WERI-Rb-1 (cell line): ENCODE data around the gene SEPTIN10.

Source experiments
- DNase-seq: peaks from one replicate; pipeline ENCODE4 v3.0.0-alpha.2; 2020
- H3K27ac ChIP-seq: fragments of 250-450 bp; sonication (Bioruptor Pico); 2 replicates; pipeline ENCODE4 v1.5.1; 2020; ENCODE audit warnings: mild to moderate bottlenecking, moderate library complexity
- H3K27me3 ChIP-seq: fragments of 250-450 bp; sonication (Bioruptor Pico); 2 replicates; pipeline ENCODE4 v1.5.1; 2021; ENCODE audit warnings: mild to moderate bottlenecking, low read depth, moderate library complexity; ENCODE audit not compliant: insufficient read depth, severe bottlenecking
- H3K36me3 ChIP-seq: fragments of 250-450 bp; sonication (Bioruptor Pico); 2 replicates; pipeline ENCODE4 v1.5.1; 2020; ENCODE audit warnings: mild to moderate bottlenecking, moderate library complexity
- H3K4me3 ChIP-seq: 2 replicates; pipeline ENCODE4 v1.5.1; 2011; ENCODE audit warnings: low read depth, mild to moderate bottlenecking, control low read depth, low read length
- H3K9me3 ChIP-seq: fragments of 250-450 bp; sonication (Bioruptor Pico); 2 replicates; pipeline ENCODE4 v1.5.1; 2021; ENCODE audit warnings: mild to moderate bottlenecking, moderate library complexity; ENCODE audit not compliant: severe bottlenecking
- TF ChIP-seq, protein P1 (sequence below): IDR thresholded peaks from 2 replicates; pipeline ENCODE4 v1.5.1; 2011; ENCODE audit warnings: low read depth, mild to moderate bottlenecking, control low read depth, inconsistent platforms, low read length

SEPTIN10 gene

DNA sequence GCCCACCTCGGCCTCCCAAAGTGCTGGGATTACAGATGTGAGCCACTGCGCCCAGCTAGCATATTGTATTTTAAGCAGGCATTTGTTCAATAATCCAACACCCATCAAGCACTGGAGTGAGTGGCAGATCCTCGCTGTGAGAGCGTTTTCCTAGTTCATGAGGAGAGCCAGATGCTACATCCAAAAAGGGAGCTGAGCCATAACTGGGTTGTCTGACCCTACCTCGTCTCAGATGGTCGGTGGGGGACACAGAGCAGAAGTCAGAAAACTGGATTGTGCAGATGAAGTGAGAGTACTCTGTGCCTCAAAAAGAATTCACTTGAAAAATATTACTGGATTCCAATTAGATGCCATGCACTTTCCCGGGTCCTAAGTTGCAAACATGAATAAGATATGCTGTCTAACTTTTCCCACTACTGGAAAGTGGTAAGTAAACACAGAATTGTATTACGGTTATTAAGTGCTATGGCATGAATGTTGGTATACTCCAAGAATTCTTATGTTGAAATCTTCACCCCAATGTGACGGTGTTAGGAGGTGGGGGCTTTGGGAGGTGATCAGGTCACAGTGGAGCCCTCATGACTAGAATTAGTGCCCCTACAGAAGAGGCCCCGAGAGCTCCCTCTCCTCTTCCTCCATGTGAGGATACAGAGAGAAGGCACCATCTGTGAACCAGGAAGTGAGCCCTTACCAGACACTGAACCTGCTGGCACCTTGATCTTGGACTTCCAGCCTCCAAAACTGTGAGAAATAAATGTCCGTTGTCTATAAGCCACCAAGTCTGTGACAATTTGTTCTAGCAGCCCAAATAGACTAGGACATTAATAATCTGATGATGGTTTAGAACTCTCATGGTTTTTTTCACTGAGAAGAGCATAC is 21.9 kb upstream of the SEPTIN10 start:
- Histone ChIP-seq H3K4me3 (no peak overlapping the region), H3K9me3 (no peaks in the 10 kb centered on the region), H3K36me3 (no peaks in the 10 kb centered on the region), H3K27ac (no peak overlapping the region), H3K27me3 (no peaks in the 10 kb centered on the region)
- TF ChIP-seq, protein P1, sequence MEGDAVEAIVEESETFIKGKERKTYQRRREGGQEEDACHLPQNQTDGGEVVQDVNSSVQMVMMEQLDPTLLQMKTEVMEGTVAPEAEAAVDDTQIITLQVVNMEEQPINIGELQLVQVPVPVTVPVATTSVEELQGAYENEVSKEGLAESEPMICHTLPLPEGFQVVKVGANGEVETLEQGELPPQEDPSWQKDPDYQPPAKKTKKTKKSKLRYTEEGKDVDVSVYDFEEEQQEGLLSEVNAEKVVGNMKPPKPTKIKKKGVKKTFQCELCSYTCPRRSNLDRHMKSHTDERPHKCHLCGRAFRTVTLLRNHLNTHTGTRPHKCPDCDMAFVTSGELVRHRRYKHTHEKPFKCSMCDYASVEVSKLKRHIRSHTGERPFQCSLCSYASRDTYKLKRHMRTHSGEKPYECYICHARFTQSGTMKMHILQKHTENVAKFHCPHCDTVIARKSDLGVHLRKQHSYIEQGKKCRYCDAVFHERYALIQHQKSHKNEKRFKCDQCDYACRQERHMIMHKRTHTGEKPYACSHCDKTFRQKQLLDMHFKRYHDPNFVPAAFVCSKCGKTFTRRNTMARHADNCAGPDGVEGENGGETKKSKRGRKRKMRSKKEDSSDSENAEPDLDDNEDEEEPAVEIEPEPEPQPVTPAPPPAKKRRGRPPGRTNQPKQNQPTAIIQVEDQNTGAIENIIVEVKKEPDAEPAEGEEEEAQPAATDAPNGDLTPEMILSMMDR = no peak
- DNase-seq = no peak

DNA sequence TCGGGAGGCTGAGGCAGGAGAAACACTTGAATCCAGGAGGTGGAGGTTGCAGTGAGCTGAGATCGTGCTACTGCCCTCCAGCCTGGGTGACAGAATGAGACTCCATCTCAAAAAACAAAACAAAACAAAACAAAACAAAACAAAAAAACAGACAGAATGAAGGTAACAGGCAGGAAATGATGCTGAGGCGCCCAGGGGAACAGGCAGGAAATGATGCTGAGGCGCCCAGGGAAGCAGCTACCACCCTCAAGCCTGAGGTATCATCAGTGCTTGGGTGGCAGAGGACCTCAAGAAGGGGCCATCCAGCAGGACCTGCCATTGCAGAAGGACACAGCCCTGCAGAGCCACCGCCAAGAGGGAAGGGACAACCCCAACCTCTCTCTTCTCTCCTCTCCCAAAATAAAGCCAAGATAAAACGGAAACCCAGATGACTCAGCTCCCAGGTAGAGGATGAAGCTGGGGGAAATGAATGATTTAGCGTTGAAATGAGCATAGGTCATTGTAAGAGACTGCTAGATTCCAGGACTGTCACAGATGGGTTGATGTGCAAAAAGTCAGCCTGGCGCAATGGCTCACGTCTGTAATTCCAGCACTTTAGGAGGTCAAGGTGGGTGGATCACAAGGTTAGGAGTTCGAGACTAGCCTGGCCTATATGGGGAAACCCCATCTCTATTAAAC is 19.7 kb upstream of the SEPTIN10 start:
- H3K9me3 ChIP-seq = no peaks in the 10 kb centered on the region
- no peak overlapping the region for H3K4me3 ChIP-seq
- TF ChIP-seq, protein P1 = no peak
- no peaks in the 10 kb centered on the region for H3K27me3 ChIP-seq
- no peak for DNase-seq
- H3K27ac ChIP-seq = no peak overlapping the region
- no peaks in the 10 kb centered on the region for H3K36me3 ChIP-seq

DNA sequence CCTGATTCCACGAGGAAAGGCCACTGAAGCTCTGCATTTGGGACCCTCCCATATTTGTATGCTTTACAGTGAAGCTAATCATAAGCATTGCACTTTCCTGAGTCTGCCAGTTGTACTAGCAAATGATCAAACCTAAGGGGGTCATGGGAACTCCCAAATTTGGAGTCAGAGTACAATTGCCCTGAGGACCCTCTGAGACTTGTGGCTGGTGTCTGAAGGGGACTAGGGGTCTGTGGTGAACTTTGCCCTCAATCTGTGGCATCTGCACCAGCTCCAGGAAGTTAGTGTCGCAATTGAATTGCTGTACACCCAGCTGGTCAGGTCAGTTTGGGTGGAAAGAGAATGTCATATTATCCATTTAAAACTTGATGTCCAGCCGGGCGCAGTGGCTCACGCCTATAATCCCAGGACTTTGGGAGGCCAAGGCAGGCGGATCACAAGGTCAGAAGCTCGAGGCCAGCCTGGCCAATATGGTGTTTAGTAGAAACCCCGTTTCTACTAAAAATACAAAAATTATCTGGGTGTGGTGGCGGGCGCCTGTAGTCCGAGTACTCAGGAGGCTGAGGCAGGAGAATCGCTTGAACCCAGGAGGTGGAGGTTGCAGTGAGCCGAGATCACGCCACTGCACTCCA is 18.5 kb upstream of the SEPTIN10 start:
- no peaks in the 10 kb centered on the region for H3K9me3 ChIP-seq
- TF ChIP-seq, protein P1 = no peak
- no peak for DNase-seq
- no peak overlapping the region for H3K4me3 ChIP-seq
- H3K27ac ChIP-seq = no peak overlapping the region
- H3K36me3 ChIP-seq = no peaks in the 10 kb centered on the region
- no peaks in the 10 kb centered on the region for H3K27me3 ChIP-seq

DNA sequence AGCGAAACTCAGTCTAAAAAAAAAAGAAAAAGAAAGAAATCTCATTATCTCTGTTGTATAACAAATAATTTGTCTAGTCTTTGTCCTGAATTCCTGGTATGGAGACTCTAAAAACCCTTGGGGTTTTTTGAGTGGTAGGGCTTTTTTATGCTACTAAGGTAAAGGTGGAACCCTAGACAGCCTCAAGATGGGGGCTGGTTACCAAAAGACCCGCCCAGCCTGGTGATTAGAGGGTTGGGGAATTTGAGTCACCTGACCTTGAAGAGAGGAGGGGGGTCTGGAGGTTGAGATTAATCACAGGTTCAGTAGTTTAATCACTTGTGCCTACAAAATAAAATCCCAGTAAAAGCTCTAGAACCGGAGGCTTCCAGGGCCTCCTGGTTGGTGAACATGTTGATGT is 18.0 kb upstream of the SEPTIN10 start:
- DNase-seq = no peak
- H3K4me3 ChIP-seq = no peak overlapping the region
- no peaks in the 10 kb centered on the region for H3K27me3 ChIP-seq
- no peak overlapping the region for H3K27ac ChIP-seq
- TF ChIP-seq, protein P1 = no peak
- no peaks in the 10 kb centered on the region for H3K9me3 ChIP-seq
- no peaks in the 10 kb centered on the region for H3K36me3 ChIP-seq

DNA sequence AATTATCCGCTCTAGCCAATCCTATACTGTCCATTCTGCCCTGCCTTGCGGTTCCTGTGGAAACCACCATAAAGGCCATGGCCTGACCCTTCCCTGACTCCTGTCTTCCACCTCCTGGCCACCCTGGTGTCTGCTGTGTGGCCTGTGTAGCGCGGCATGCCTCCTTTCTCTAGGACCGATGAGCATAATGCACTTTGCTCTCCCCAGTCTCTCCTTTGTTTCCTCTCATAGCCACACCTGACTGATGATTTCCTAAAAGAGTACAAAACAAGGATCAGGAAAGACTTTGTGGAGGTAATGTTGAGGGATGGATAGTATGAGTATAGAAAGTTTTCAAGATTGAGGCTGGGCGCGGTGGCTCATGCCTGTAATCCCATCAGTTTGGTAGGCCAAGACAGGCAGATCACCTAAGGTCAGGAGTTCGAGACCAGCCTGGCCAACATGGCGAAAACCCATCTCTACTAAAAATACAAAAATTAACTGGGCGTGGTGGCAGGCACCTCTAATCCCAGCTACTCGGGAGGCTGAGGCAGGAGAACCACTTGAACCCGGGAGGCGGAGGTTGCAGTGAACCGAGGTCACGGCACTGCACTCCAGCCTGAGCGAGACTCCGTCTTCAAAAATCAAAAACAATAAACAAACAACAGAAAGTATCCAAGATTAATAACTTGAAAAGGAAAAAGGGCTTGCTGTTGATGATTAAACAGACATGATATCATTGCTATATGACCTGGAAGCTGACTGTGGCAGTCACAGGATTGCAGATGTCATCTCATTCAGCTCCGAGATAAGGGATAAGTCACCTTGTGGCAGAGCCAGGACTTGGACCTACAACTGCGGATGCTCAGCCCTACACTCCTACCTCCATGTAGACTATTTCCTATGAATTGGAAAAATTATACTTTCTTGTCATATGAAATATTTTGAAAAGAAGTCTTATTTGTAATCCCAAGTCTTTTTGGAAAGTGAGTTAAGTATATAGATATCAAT is 17.0 kb upstream of the SEPTIN10 start:
- DNase-seq = no peak
- Histone ChIP-seq H3K27me3 (peaks cover 4% of the 10 kb centered on the region), H3K36me3 (no peaks in the 10 kb centered on the region), H3K9me3 (no peaks in the 10 kb centered on the region), H3K4me3 (no peak overlapping the region), H3K27ac (no peak overlapping the region)
- TF ChIP-seq, protein P1 = no peak
